Mammary epithelial cell (primary cell): ENCODE results near the gene PAWR.

Source experiments
- CTCF ChIP-seq, 2 donors: IDR thresholded peaks in 1 of 2; conservative IDR thresholded peaks in 1 of 2; 2 replicates each; pipeline ENCODE4 v1.5.1; 2011 to 2012; ENCODE audit warnings: inconsistent platforms in 2 of 2, low read length in 2 of 2, mild to moderate bottlenecking in 2 of 2, control low read depth in 1 of 2, low read depth in 1 of 2; ENCODE audit not compliant: insufficient read depth in 1 of 2; ENCODE audit errors: extremely low read depth in 1 of 2
- EZH2 ChIP-seq: IDR thresholded peaks from 2 replicates; pipeline ENCODE4 v1.6.1; 2012; ENCODE audit warnings: low read length, inconsistent platforms, borderline replicate concordance

GRCh38 chr12:79537675-79538074, 153.1 kb downstream of the PAWR start:
- no peak for TF ChIP-seq CTCF (conservative IDR thresholded peaks at IDR 0.05 in 1 of 2, IDR thresholded peaks at IDR 0.05 in 1 of 2; ENCODE audit: extremely low read depth in 1 of 2, insufficient read depth in 1 of 2, low read depth in 1 of 2, low read length in 2 of 2)
- TF ChIP-seq EZH2 = no peak
